AG09319 (cell line): ENCODE results near the gene PCK1.

Experiments
- DNase-seq: peaks from one replicate; pipeline ENCODE4 v3.0.0-alpha.2; 2010; ENCODE audit warnings: low read depth; ENCODE audit errors: extremely low read depth
- TF ChIP-seq, protein P1 (sequence below): IDR thresholded peaks from 2 replicates; pipeline ENCODE4 v1.5.1; 2011; ENCODE audit warnings: low read depth, mild to moderate bottlenecking, inconsistent platforms, low read length, moderate library complexity

Gene PCK1

DNA sequence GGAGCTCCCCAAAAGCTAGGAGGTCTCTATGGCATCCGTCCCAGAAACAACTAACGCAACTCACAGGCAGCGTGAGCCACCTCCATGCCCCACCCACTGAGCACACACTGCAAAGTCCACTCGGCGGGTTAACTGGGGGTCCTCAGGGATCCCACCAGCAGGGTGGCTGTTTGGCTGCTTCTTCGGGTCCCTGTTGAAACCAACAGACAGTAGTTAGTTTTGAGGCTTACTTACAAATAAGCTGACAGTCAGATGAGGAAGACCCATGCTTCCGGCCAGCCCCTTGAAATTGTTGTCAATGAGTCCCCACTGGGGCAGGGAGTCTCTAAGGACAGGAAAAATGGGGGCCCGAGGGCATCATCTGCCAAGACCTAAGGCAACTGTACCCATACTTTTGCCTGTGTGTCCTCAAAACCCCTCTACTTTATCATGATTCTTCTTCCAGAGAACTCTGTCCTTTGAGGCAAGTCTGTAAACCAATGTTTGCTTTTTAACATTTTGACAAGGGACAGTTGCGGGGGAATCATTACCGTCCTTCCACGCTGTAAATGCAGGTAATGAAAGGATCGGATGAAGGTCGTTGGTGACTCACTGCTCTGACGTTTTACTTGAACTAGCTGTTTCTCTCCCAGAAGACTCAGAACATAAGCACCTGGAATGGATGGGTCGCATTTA, 2.2 kb upstream of the PCK1 start:
- TF ChIP-seq, protein P1, sequence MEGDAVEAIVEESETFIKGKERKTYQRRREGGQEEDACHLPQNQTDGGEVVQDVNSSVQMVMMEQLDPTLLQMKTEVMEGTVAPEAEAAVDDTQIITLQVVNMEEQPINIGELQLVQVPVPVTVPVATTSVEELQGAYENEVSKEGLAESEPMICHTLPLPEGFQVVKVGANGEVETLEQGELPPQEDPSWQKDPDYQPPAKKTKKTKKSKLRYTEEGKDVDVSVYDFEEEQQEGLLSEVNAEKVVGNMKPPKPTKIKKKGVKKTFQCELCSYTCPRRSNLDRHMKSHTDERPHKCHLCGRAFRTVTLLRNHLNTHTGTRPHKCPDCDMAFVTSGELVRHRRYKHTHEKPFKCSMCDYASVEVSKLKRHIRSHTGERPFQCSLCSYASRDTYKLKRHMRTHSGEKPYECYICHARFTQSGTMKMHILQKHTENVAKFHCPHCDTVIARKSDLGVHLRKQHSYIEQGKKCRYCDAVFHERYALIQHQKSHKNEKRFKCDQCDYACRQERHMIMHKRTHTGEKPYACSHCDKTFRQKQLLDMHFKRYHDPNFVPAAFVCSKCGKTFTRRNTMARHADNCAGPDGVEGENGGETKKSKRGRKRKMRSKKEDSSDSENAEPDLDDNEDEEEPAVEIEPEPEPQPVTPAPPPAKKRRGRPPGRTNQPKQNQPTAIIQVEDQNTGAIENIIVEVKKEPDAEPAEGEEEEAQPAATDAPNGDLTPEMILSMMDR: no peak
- DNase-seq: no peak

DNA sequence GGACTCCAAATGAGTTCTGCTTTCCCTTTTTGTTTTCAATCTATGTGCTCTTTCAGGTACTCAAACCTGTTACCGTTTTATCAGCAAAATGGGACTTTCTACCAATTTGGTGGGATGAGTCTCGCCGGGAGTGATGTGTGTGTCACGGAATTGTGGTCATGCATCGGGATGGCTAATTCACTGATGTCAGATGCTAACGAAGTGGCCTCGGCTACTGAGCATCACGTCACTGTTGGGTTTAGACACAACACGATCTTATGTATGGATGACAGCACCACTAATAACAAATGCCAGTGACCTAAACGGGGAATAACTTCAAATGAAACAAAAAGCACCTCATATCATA, 1.6 kb upstream of the PCK1 start:
- no peak for DNase-seq

DNA sequence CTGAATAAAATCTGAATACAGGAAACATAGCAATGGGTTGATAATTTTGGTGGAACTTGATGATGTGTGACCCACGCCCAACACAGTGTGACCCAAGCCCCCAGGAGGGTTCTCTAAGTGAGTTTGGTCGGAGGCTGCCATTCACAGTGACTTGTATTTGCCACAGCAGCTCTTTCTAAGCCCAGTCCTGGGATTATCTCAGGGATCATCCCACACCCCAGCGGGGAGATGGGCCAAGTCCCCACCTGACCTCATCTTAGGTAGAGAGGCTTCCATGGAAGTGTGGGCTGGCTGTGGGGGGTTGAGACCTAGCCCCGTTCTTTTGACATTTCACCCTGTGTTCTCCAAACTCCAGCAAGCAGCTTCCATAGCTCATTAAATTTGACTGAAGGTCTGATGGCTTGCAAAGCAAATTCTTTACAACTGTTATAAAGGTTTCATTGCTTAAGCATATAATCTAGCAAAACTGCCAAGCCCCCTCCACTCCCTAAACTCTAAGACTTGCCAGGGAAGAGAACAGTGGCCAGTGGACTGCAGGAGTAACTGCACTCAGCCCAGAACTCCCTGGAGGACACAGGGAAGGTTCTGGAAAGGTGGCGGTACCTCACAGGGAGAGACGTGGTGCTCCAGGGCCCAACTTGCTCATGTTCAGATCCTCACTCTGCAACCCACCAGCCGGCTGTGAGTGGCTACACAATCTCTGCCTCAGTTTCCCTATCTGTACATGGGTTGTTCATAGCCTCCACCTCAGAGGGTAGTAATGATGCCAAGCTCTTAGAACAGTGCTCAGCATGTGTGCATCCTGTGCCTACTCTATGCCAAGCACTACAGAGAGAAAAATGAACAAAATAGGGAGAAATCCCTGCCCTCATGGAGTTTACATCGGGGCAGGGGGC, 1.0 kb upstream of the PCK1 start:
- TF ChIP-seq, protein P1: no peak
- DNase-seq: no peak

More for the DNA sequence above, 1.6 kb upstream of the PCK1 start:
- TF ChIP-seq, protein P1: no peak

DNA sequence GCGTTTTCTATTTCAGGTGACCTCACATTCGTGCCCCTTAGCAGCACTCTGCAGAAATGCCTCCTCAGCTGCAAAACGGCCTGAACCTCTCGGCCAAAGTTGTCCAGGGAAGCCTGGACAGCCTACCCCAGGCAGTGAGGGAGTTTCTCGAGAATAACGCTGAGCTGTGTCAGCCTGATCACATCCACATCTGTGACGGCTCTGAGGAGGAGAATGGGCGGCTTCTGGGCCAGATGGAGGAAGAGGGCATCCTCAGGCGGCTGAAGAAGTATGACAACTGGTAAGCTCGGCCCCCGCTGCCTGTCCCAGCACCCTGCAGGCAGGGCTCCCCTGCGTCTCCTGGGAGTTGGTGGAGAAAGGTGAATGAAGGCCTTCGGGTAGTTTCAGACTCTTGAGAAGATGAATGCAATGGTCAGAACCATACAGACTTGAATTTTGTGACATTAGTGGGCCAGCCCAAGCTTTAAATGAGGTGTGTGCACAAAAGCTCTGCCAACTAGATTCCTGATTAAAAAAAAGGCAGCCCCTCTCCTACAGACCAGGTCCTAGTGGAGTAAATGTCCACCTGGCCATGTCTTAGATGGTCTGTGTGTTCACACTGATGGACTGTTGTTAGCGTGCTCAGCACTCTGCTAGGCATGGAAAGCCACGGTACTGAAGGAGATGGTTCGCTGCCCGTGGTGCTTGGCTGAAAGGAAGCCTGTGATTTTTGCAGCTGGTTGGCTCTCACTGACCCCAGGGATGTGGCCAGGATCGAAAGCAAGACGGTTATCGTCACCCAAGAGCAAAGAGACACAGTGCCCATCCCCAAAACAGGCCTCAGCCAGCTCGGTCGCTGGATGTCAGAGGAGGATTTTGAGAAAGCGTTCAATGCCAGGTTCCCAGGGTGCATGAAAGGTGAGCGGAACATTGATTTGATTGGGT, 708 bp downstream of the PCK1 start:
- DNase-seq: no peak
- TF ChIP-seq, protein P1: no peak

DNA sequence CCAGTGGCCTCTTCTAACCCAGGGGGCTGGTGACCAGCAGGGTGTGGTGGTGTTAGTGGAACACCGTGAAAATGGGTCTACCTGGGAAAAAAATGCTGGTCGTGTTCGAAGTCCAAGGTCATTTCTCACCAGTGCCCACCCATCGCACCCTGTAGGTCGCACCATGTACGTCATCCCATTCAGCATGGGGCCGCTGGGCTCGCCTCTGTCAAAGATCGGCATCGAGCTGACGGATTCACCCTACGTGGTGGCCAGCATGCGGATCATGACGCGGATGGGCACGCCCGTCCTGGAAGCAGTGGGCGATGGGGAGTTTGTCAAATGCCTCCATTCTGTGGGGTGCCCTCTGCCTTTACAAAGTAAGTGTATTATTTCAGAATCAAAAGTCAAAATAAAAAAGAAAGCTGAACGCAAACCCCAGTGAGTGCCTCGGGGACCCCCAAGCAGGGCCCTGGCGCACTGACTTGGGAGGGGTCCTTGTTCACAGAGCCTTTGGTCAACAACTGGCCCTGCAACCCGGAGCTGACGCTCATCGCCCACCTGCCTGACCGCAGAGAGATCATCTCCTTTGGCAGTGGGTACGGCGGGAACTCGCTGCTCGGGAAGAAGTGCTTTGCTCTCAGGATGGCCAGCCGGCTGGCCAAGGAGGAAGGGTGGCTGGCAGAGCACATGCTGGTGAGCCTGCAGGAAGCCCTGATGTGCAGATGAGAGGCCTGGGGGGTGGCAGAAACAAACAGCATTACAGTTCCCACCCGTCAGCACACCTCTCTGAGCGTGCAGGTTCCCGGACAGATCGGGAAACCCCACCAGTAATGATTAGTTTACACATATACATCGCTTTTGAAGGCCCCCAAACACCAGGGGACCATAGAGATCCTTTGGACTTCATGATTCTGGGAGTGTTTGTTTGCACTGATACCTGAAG, 1.9 kb downstream of the PCK1 start:
- TF ChIP-seq, protein P1: no peak
- DNase-seq: no peak

DNA sequence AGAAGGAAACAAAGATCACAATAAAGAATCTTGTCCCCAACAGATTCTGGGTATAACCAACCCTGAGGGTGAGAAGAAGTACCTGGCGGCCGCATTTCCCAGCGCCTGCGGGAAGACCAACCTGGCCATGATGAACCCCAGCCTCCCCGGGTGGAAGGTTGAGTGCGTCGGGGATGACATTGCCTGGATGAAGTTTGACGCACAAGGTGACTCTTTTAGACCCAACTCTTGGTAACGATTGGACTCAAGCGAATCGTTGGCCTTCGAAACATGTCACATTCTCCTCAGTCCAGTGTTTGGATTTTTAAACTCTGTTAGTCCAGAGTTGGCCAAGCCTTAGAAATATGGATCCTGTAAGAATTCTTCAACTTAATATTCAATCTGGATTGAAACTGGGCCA, 2.6 kb downstream of the PCK1 start:
- TF ChIP-seq, protein P1: no peak

More for the DNA sequence above, 2.6 kb downstream of the PCK1 start:
- DNase-seq: no peak
